ENCODE results near the gene ADNP.
"Not testable (repeated sequence)": the region's sequence is repeated elsewhere in the genome, so short reads cannot be mapped to it uniquely, and the experiment has no call there.

Gene ADNP

GRCh38 chr20:50886184-50886790, 45.0 kb downstream of the ADNP start:
- H3K36me3 ChIP-seq, result peaks cover 27% of the 10 kb centered on the region
- no peak overlapping the region for H3K27ac ChIP-seq
- TF ChIP-seq CTCF (IDR thresholded peaks at IDR 0.05; ENCODE audit: low read depth, low read length), result no peak
- H3K4me3 ChIP-seq (ENCODE audit: low read depth, low read length), result no peak overlapping the region
- H3K27me3 ChIP-seq (ENCODE audit: insufficient read depth, low read depth, severe bottlenecking), result no peaks in the 10 kb centered on the region
- no peaks in the 10 kb centered on the region for H3K9me3 ChIP-seq (ENCODE audit: severe bottlenecking)
- no peak for DNase-seq

- no peaks in the 10 kb centered on the region for H3K27me3 ChIP-seq (ENCODE audit: insufficient read depth, low read depth, severe bottlenecking)
- no peak for DNase-seq
- no peak for TF ChIP-seq CTCF (IDR thresholded peaks at IDR 0.05; ENCODE audit: low read depth, low read length)
- no peaks in the 10 kb centered on the region for H3K9me3 ChIP-seq (ENCODE audit: severe bottlenecking)
- peaks cover 22% of the 10 kb centered on the region for H3K36me3 ChIP-seq
- H3K27ac ChIP-seq, result no peak overlapping the region; the same call in 1 of the 2 replicates
- H3K4me3 ChIP-seq (ENCODE audit: low read depth, low read length), result no peak overlapping the region
Observed at GRCh38 chr20:50885781-50886180, 45.5 kb downstream of the ADNP start.

GRCh38 chr20:50885068-50885467, 46.2 kb downstream of the ADNP start:
- H3K36me3 ChIP-seq, result peaks cover 14% of the 10 kb centered on the region
- no peak for TF ChIP-seq CTCF (IDR thresholded peaks at IDR 0.05; ENCODE audit: low read depth, low read length)
- H3K27ac ChIP-seq, result peak overlapping the region; percentile 9; the same call in 1 of the 2 replicates
- peak; percentile 63 for DNase-seq
- no peak overlapping the region for H3K4me3 ChIP-seq (ENCODE audit: low read depth, low read length)
- H3K27me3 ChIP-seq (ENCODE audit: insufficient read depth, low read depth, severe bottlenecking), result no peaks in the 10 kb centered on the region
- no peaks in the 10 kb centered on the region for H3K9me3 ChIP-seq (ENCODE audit: severe bottlenecking)

GRCh38 chr20:50883856-50884255, 47.4 kb downstream of the ADNP start:
- TF ChIP-seq CTCF (IDR thresholded peaks at IDR 0.05; ENCODE audit: low read depth, low read length), result no peak
- H3K27me3 ChIP-seq (ENCODE audit: insufficient read depth, low read depth, severe bottlenecking), result no peaks in the 10 kb centered on the region
- DNase-seq, result no peak
- H3K27ac ChIP-seq, result no peak overlapping the region
- no peak overlapping the region for H3K4me3 ChIP-seq (ENCODE audit: low read depth, low read length)
- peaks cover 5% of the 10 kb centered on the region for H3K36me3 ChIP-seq
- no peaks in the 10 kb centered on the region for H3K9me3 ChIP-seq (ENCODE audit: severe bottlenecking)

GRCh38 chr20:50881759-50882424, 49.3 kb downstream of the ADNP start:
- not testable (repeated sequence) for DNase-seq; H3K9me3 ChIP-seq (ENCODE audit: severe bottlenecking); H3K36me3 ChIP-seq; H3K27me3 ChIP-seq (ENCODE audit: insufficient read depth, low read depth, severe bottlenecking); H3K27ac ChIP-seq; H3K4me3 ChIP-seq (ENCODE audit: low read depth, low read length)

- TF ChIP-seq CTCF (IDR thresholded peaks at IDR 0.05; ENCODE audit: low read depth, low read length), result no peak
- Histone ChIP-seq H3K27ac (no peak overlapping the region), H3K36me3 (no peaks in the 10 kb centered on the region)
Observed at GRCh38 chr20:50879649-50880550, 51.3 kb downstream of the ADNP start.

More at GRCh38 chr20:50879649-50880550, 51.3 kb downstream of the ADNP start:
- Histone ChIP-seq H3K27me3 (ENCODE audit: insufficient read depth, low read depth, severe bottlenecking) (no peaks in the 10 kb centered on the region), H3K9me3 (ENCODE audit: severe bottlenecking) (no peaks in the 10 kb centered on the region), H3K4me3 (ENCODE audit: low read depth, low read length) (no peak overlapping the region)
- DNase-seq, result no peak
